Erythroblast (primary cell): ENCODE data around the gene LANCL2.

ENCODE experiments used
- GATA1 ChIP-seq: IDR thresholded peaks from 2 replicates; pipeline ENCODE4 v1.6.1; 2011; ENCODE audit warnings: low read depth, mild to moderate bottlenecking, control low read depth, low read length, moderate library complexity
- POLR2A ChIP-seq: IDR thresholded peaks from 2 replicates; pipeline ENCODE4 v1.6.1; 2011; ENCODE audit warnings: mild to moderate bottlenecking, low read length

DNA sequence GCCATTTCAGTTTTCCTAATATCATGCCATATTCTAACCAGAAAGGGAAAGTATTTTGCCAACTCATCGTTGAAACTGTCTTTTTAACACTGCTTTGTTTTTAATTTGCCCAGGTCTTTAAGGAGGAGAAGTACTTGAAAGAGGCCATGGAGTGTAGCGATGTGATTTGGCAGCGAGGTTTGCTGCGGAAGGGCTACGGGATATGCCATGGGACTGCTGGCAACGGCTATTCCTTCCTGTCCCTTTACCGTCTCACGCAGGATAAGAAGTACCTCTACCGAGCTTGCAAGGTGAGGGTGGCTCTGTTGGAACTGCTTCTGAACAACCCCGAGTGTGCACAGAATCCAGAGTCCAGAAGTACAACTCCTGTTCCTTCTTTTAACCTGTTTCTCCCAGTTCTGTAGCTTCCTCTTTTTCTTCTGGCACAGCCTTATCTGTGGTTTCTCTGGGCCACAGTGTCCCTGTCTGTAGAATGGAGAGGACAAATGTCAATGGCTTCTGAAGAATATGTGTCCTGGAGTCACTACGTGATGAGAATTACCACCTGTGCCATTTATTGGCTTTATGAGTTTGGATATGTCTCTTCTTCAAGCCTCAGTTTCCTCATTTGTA is 60.1 kb downstream of the LANCL2 start:
- no peak for TF ChIP-seq POLR2A
- no peak for TF ChIP-seq GATA1
